DND-41 (cell line): ENCODE measurements around the gene PTPRJ.

Experiments used
- CTCF ChIP-seq: IDR thresholded peaks from 2 replicates; pipeline ENCODE4 v1.5.1; 2012; ENCODE audit warnings: borderline replicate concordance, low read length, moderate library complexity, mild to moderate bottlenecking; ENCODE audit not compliant: poor library complexity, severe bottlenecking; ENCODE audit errors: extremely low read depth
- EZH2 ChIP-seq: IDR thresholded peaks from 3 replicates; pipeline ENCODE4 v1.6.1; 2012; ENCODE audit warnings: borderline replicate concordance, low read depth, mild to moderate bottlenecking, moderate library complexity, low read length, inconsistent platforms; ENCODE audit not compliant: severe bottlenecking

DNA sequence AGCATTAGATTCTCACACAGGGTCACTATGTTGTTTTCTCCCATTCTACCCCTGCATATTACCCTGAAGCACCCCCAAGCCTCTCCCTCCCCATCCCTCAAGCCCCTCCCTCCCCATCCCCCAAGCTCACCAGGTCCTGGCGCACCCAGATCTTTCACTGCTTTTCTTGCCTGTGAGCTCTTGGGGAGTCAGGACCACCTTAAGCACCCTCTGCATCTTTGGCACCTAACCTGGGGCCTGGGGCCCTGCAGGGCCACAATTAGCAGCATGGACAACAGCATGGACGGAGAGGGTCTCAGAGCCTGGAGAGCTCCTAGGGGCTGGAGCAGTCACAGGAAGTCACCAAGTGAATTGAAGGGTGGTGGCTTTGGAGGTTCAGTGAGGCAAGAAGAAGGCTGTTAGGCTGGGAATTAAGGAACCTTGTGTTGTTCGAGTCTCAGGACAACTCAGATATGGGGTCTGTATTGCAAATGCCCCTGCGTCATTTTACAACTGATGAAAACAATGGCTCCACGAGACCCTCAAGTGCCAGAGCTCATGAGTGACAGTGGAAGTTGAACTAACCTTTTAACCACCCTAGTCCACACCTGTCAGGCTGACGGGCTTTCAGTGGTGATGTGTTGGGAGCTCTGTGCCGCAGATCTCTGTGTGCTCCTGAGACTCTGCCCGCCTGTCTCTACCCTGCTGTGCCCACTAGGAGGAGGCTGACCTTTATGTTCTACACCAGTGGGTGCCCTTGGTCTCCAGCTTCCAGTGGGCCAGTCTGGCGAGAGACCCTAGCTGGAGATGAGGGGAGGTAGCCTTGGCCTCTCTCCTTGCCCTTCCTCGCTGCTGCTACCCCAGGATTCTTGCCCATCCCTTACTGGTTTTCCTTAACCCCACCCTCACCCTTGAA lies 125.0 kb downstream of the PTPRJ start:
- TF ChIP-seq CTCF (no peak), EZH2 (no peak)
